Sigmoid colon (tissue), 7 donors: ENCODE data around the gene FBLN2. TPM values are rescaled to one million over a fixed set of nuclear protein-coding genes. Genes with fewer than 3 reads are reported as not detected.
"Not testable (repeated sequence)": the region's sequence is repeated elsewhere in the genome, so short reads cannot be mapped to it uniquely, and the experiment has no call there.

Experiments used
- DNase-seq: peaks from one replicate; pipeline ENCODE4 v3.0.0-alpha.2; 2019
- H3K27ac ChIP-seq, 4 donors: fragments of 200-600 bp; sonication (generic); one replicate each; pipeline ENCODE4 v1.5.1; 2016 to 2019; ENCODE audit warnings: mild to moderate bottlenecking in 1 of 4
- H3K27me3 ChIP-seq, 3 donors: fragments of 200-600 bp; sonication (generic); one replicate each; pipeline ENCODE4 v1.5.1; 2019; ENCODE audit warnings: mild to moderate bottlenecking in 1 of 3
- H3K36me3 ChIP-seq, 4 donors: fragments of 200-600 bp; sonication (generic); one replicate each; pipeline ENCODE4 v1.5.1; 2016 to 2019
- H3K4me1 ChIP-seq, 4 donors: fragments of 200-600 bp; sonication (generic); one replicate each; pipeline ENCODE4 v1.5.1; 2017 to 2019
- H3K4me3 ChIP-seq, 4 donors: fragments of 200-600 bp; sonication (generic); one replicate each; pipeline ENCODE4 v1.5.1; 2017 to 2019; ENCODE audit warnings: mild to moderate bottlenecking in 2 of 4, moderate library complexity in 1 of 4
- H3K9me3 ChIP-seq, 4 donors: fragments of 200-600 bp in 3 of 4; sonication (generic) in 3 of 4; one replicate each; pipeline versions ENCODE4 v1.5.1 to v1.6.1; 2013 to 2019
- EP300 ChIP-seq, 4 donors: sonication (generic); formaldehyde crosslinking; IDR thresholded peaks; one replicate each; pipeline ENCODE4 v1.6.1; 2017; ENCODE audit warnings: antibody characterized with exemption in 4 of 4
- POLR2A ChIP-seq, 2 donors: fragments of 450-650 bp; IDR thresholded peaks; one replicate each; pipeline ENCODE4 v1.6.1; 2016; ENCODE audit warnings: antibody characterized with exemption in 2 of 2, mild to moderate bottlenecking in 2 of 2, moderate library complexity in 2 of 2
- POLR2AphosphoS5 ChIP-seq, 4 donors: sonication (generic); formaldehyde crosslinking; IDR thresholded peaks; one replicate each; pipeline ENCODE4 v1.6.1; 2017; ENCODE audit warnings: antibody characterized with exemption in 4 of 4
- WGBS, 2 donors: extraction: QIAGEN DNeasy Blood & Tissue Kit; methylation state at CpG; one replicate each; pipeline ENCODE4 v1.1.7; 2013; 5-methylcytosine and 5-hydroxymethylcytosine counted together
- intact Hi-C: fragments of 100-400 bp; cut with DNase I; formaldehyde crosslinking; loops from one replicate; pipeline ENCODE4 v1.15.1; 2023
- polyA plus RNA-seq, 3 donors: library from polyadenylated mRNA; stranded (reverse); fragments of 200-250 nt; gene quantifications; one replicate each; pipeline ENCODE4 v1.2.3, GENCODE V29; 2013
- total RNA-seq, 4 donors: library from RNA; depleted of rRNA; stranded (reverse); fragments of >200 nt; gene quantifications; one replicate each; pipeline ENCODE4 v1.1.0, GENCODE V29; 2016
- TF ChIP-seq, protein P1 (sequence below), 4 experiments: fragments of 450-650 bp in 3 of 4; fragments of 200-600 bp in 1 of 4; IDR thresholded peaks; one replicate each; pipeline ENCODE4 v1.5.1; 2016 to 2019; ENCODE audit warnings: antibody characterized with exemption in 4 of 4, mild to moderate bottlenecking in 3 of 4, moderate library complexity in 2 of 4
- donor health status: healthy with polysubstance abuse.
- donor health status: Bipolar disorder and iron deficiency.
- donor health status: healthy.

FBLN2 gene
- total and polyA plus RNA-seq, 7 donors: 1.2 to 134 (median 18.7) TPM

DNA sequence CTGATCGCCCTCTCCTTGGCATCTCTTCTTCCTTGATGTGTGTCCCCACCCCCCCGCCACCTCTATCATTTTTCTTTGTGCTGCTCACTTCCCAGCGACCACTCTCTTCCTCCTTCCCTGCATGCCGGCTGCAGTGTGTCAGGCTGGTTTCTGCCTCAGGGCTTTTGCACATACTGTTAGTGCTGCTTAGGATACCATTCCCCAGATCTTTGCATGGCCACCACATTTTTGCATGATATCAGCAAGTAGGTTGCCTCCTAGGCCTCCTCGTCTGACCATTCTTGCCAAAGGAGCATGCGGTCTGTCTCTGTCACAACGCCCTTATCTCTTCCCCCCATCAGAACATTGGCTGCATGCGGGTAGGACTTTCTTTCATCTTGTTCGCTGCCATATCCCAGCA, 12.5 kb downstream of the FBLN2 start:
- TF ChIP-seq POLR2AphosphoS5 (IDR thresholded peaks at IDR 0.05) (no peak), POLR2A (IDR thresholded peaks at IDR 0.05) (no peak), EP300 (IDR thresholded peaks at IDR 0.05) (no peak)
- TF ChIP-seq, protein P1, sequence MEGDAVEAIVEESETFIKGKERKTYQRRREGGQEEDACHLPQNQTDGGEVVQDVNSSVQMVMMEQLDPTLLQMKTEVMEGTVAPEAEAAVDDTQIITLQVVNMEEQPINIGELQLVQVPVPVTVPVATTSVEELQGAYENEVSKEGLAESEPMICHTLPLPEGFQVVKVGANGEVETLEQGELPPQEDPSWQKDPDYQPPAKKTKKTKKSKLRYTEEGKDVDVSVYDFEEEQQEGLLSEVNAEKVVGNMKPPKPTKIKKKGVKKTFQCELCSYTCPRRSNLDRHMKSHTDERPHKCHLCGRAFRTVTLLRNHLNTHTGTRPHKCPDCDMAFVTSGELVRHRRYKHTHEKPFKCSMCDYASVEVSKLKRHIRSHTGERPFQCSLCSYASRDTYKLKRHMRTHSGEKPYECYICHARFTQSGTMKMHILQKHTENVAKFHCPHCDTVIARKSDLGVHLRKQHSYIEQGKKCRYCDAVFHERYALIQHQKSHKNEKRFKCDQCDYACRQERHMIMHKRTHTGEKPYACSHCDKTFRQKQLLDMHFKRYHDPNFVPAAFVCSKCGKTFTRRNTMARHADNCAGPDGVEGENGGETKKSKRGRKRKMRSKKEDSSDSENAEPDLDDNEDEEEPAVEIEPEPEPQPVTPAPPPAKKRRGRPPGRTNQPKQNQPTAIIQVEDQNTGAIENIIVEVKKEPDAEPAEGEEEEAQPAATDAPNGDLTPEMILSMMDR (IDR thresholded peaks at IDR 0.05): no peak
- 76 to 78% methylated on average over 9 of the region's 9 CpGs for WGBS, 2 donors

DNA sequence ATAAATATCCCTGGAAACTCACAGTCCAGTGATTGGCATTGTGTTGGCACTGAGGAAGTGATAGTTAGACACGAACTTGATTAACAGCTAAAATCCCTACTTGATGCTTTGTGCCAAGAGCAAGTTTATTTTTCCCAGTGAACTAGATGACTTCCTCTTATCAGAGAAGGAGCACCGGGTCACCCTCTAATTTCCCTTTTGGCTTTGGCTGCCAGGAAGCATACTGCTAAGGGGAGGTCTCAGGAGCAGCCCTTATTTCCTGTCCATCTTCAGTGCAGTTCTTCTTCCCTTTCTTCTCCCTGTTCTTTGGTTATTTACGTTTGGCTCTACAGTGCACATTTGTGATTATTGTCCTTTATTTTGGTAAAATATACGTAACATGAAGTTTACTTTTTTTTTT, 13.0 kb downstream of the FBLN2 start:
- Histone ChIP-seq H3K4me1 (no peaks in the 10 kb centered on the region), H3K36me3 (no peaks in the 10 kb centered on the region), H3K27ac (no peak overlapping the region), H3K27me3 (no peaks in the 10 kb centered on the region), H3K9me3 (no peaks in the 10 kb centered on the region), H3K4me3 (no peak overlapping the region)
- TF ChIP-seq POLR2AphosphoS5 (IDR thresholded peaks at IDR 0.05): no peak
- no peak for TF ChIP-seq POLR2A (IDR thresholded peaks at IDR 0.05)
- TF ChIP-seq, protein P1 (IDR thresholded peaks at IDR 0.05): no peak
- no peak for TF ChIP-seq EP300 (IDR thresholded peaks at IDR 0.05)
- no peak for DNase-seq
- WGBS, 2 donors: 41 to 54% methylated on average over 4 of the region's 4 CpGs
- intact Hi-C loops: no loop called here

More for the DNA sequence above, 12.5 kb downstream of the FBLN2 start:
- intact Hi-C loops: no loop called here
- H3K27me3 ChIP-seq: no peaks in the 10 kb centered on the region
- no peak for DNase-seq
- H3K36me3 ChIP-seq: no peaks in the 10 kb centered on the region
- H3K27ac ChIP-seq: no peak overlapping the region
- no peak overlapping the region for H3K4me3 ChIP-seq
- no peaks in the 10 kb centered on the region for H3K4me1 ChIP-seq
- no peaks in the 10 kb centered on the region for H3K9me3 ChIP-seq

DNA sequence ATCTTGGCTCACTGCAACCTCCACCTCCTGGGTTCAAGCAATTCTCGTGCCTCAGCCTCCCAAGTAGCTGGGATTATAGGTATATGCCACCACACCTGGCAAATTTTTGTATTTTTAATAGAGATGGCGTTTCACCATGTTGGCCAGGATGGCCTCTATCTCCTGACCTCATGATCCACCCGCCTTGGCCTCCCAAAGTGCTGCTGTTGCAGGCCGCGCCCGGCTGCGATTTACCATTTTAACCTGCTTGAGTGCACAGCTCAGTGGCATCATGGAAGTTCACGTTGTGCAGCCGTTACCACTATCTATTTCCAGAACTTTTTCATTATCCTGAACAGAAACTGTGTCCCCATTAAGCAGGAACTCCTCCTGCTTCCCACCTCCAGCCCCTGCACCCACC, 13.5 kb downstream of the FBLN2 start:
- H3K4me1 ChIP-seq: not testable (repeated sequence)

DNA sequence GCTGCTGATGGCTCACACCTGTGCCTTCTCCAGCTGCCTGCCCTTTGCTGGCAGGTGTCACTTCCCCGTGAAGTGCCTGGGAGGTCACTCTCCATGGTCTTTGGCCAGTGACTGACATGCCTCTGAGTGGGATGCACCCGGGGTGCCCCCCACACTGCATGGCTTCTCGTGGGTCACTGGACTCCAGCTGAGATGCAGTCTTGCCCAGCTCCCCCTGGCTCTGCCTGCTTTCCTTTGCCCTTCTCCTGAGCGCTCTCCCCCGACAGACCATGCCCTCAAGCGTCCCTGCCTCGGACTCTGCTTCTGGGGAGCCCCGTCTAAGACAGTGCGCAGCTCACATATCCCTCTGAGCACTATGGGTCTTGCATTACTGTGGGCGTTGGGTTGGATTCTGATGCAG, 14.4 kb downstream of the FBLN2 start:
- H3K27me3 ChIP-seq: no peaks in the 10 kb centered on the region
- intact Hi-C loops: no loop called here
- H3K36me3 ChIP-seq: no peaks in the 10 kb centered on the region
- H3K4me3 ChIP-seq: no peak overlapping the region
- 83 to 90% methylated on average over 10 of the region's 10 CpGs for WGBS, 2 donors
- no peak for DNase-seq
- no peaks in the 10 kb centered on the region for H3K4me1 ChIP-seq
- H3K27ac ChIP-seq: no peak overlapping the region
- H3K9me3 ChIP-seq: no peaks in the 10 kb centered on the region
- TF ChIP-seq EP300 (IDR thresholded peaks at IDR 0.05) (no peak), POLR2AphosphoS5 (IDR thresholded peaks at IDR 0.05) (no peak), POLR2A (IDR thresholded peaks at IDR 0.05) (no peak)
- TF ChIP-seq, protein P1 (IDR thresholded peaks at IDR 0.05): no peak

More for the DNA sequence above, 13.5 kb downstream of the FBLN2 start:
- H3K9me3 ChIP-seq, H3K4me3 ChIP-seq, H3K27me3 ChIP-seq, H3K27ac ChIP-seq, H3K36me3 ChIP-seq, DNase-seq, intact Hi-C loops: not testable (repeated sequence)
- 88 to 90% methylated on average over 9 of the region's 9 CpGs for WGBS, 2 donors

DNA sequence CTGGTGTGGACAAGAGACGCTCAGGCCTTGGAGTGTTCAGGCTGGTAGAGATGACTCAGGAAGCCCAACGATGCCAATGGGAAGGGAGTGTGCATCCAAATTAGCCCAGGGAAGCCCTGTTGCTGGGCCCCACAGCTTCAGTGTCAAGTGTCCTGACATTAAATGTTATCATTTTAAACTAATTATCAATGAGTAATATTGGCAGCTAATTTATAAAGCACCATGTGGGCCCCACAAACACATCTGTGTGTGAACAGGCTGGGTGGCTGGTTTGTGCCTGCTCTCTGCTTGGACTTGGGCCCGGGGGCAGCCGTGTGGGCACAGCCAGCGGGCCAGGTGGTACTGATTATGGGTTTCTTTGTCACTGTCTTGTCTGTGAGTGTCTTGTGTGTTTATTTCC, 15.0 kb downstream of the FBLN2 start:
- Histone ChIP-seq H3K27ac (no peak overlapping the region), H3K9me3 (no peaks in the 10 kb centered on the region), H3K4me3 (no peak overlapping the region), H3K27me3 (no peaks in the 10 kb centered on the region), H3K4me1 (no peaks in the 10 kb centered on the region), H3K36me3 (no peaks in the 10 kb centered on the region)
- intact Hi-C loops: no loop called here
- 84 to 91% methylated on average over 5 of the region's 5 CpGs for WGBS, 2 donors
- no peak for TF ChIP-seq POLR2AphosphoS5 (IDR thresholded peaks at IDR 0.05)
- TF ChIP-seq, protein P1 (IDR thresholded peaks at IDR 0.05): no peak
- DNase-seq: no peak
